SH-SY5Y (cell line): ENCODE data around the gene RPS6KA3.

ENCODE experiments used
- GATA2 ChIP-seq: IDR thresholded peaks from 2 replicates; pipeline ENCODE4 v1.6.1; 2011; ENCODE audit warnings: mild to moderate bottlenecking, low read depth, low read length
- GATA3 ChIP-seq: IDR thresholded peaks from 2 replicates; pipeline ENCODE4 v1.6.1; 2011; ENCODE audit warnings: low read depth, mild to moderate bottlenecking, low read length, moderate library complexity

DNA sequence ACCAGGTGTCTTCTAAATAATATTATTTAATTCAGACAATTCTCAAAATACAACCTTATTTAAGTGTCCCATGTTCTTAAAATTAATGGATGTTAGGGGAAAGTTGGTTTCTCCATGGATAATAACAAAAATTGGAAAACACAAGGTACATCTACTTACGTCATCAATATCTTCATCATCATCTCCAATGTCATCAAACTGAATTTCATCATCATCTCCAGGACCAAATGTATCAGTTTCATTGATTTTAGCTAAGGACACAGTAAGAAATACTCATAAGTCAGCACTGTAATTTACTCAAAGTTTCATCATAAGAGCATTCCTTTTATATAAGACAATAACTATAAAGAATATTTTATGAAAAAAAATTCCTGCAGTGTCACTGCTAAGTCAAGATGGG lies 136.4 kb downstream of the RPS6KA3 start:
- TF ChIP-seq GATA3 (no peak), GATA2 (no peak)
